Measurements from ENCODE around the gene FRMD3. TPM values are rescaled to one million over a fixed set of nuclear protein-coding genes. Genes with fewer than 3 reads are reported as not detected.

FRMD3 gene
- total RNA-seq, 4 donors from 2014 or later: 15.9 to 28.6 (median 20.7) TPM

- no peak for TF ChIP-seq POLR2A (IDR thresholded peaks at IDR 0.05)
- TF ChIP-seq CTCF (IDR thresholded peaks at IDR 0.05): no peak
- DNase-seq: no peak
- no peak overlapping the region for H3K27ac ChIP-seq
- H3K27me3 ChIP-seq: no peaks in the 10 kb centered on the region
- H3K9me3 ChIP-seq: no peaks in the 10 kb centered on the region
- H3K36me3 ChIP-seq: no peaks in the 10 kb centered on the region
- no peak overlapping the region for H3K4me3 ChIP-seq (replicated peaks in 1 of 3)
- intact Hi-C loops (cut with DNase I): no loop called here
- 71 to 79% methylated on average over 7 of the region's 7 CpGs for WGBS, 2 donors
- peaks cover 0 to 4% of the 10 kb centered on the region in 2 donors for H3K4me1 ChIP-seq
Observed at GRCh38 chr9:83469722-83470121, 68.5 kb downstream of the FRMD3 start.

GRCh38 chr9:83468821-83469220 lies 69.4 kb downstream of the FRMD3 start:
- Histone ChIP-seq H3K9me3 (no peaks in the 10 kb centered on the region), H3K36me3 (no peaks in the 10 kb centered on the region), H3K4me3 (replicated peaks in 1 of 3) (no peak overlapping the region), H3K27me3 (no peaks in the 10 kb centered on the region), H3K27ac (no peak overlapping the region), H3K4me1 (peaks cover 0 to 4% of the 10 kb centered on the region in 2 donors)
- no peak for TF ChIP-seq CTCF (IDR thresholded peaks at IDR 0.05)
- no peak for TF ChIP-seq POLR2A (IDR thresholded peaks at IDR 0.05)
- intact Hi-C loops (cut with DNase I): no loop called here
- 90 to 94% methylated on average over 3 of the region's 3 CpGs for WGBS, 2 donors
- DNase-seq: no peak

GRCh38 chr9:83466877-83467276 lies 71.3 kb downstream of the FRMD3 start:
- H3K9me3 ChIP-seq: no peaks in the 10 kb centered on the region
- H3K27ac ChIP-seq: no peak overlapping the region
- DNase-seq: no peak
- intact Hi-C loops (cut with DNase I): no loop called here
- WGBS, 2 donors: 50 to 68% methylated on average over 2 of the region's 2 CpGs
- no peaks in the 10 kb centered on the region for H3K36me3 ChIP-seq
- H3K4me3 ChIP-seq (replicated peaks in 1 of 3): no peak overlapping the region
- peaks cover 0 to 4% of the 10 kb centered on the region in 2 donors for H3K4me1 ChIP-seq
- TF ChIP-seq POLR2A (IDR thresholded peaks at IDR 0.05): no peak
- no peak for TF ChIP-seq CTCF (IDR thresholded peaks at IDR 0.05)
- H3K27me3 ChIP-seq: no peaks in the 10 kb centered on the region

- Histone ChIP-seq H3K4me3 (replicated peaks in 1 of 3) (no peak overlapping the region), H3K27me3 (no peaks in the 10 kb centered on the region), H3K9me3 (no peaks in the 10 kb centered on the region), H3K36me3 (no peaks in the 10 kb centered on the region), H3K4me1 (peaks cover 0 to 4% of the 10 kb centered on the region in 2 donors), H3K27ac (no peak overlapping the region)
- TF ChIP-seq CTCF (IDR thresholded peaks at IDR 0.05) (no peak), POLR2A (IDR thresholded peaks at IDR 0.05) (no peak)
- DNase-seq: no peak
- WGBS, 2 donors: 76 to 81% methylated on average over 6 of the region's 6 CpGs
- intact Hi-C loops (cut with DNase I): no loop called here
Observed at GRCh38 chr9:83466351-83466750, 71.8 kb downstream of the FRMD3 start.

- TF ChIP-seq POLR2A (IDR thresholded peaks at IDR 0.05) (no peak), CTCF (IDR thresholded peaks at IDR 0.05) (no peak)
- no peak overlapping the region for H3K27ac ChIP-seq
- intact Hi-C loops (cut with DNase I): no loop called here
- WGBS, 2 donors: 91 to 92% methylated on average over 4 of the region's 4 CpGs
- H3K4me1 ChIP-seq: no peaks in the 10 kb centered on the region
- H3K9me3 ChIP-seq: no peaks in the 10 kb centered on the region
- DNase-seq: no peak
- no peaks in the 10 kb centered on the region for H3K36me3 ChIP-seq
- no peak overlapping the region for H3K4me3 ChIP-seq (replicated peaks in 1 of 3)
- H3K27me3 ChIP-seq: no peaks in the 10 kb centered on the region
Observed at GRCh38 chr9:83459830-83460229, 78.4 kb downstream of the FRMD3 start.

Data from thyroid gland (tissue), 4 donors.